UCSD-AML1 (cell line): Measurements from ENCODE around the gene KRT72.

Experiments used
- DNase-seq: peaks from one replicate; lab custom pipeline; 2025; ENCODE audit not compliant: unreplicated experiment; lab: John Stamatoyannopoulos, UW

KRT72 gene

DNA sequence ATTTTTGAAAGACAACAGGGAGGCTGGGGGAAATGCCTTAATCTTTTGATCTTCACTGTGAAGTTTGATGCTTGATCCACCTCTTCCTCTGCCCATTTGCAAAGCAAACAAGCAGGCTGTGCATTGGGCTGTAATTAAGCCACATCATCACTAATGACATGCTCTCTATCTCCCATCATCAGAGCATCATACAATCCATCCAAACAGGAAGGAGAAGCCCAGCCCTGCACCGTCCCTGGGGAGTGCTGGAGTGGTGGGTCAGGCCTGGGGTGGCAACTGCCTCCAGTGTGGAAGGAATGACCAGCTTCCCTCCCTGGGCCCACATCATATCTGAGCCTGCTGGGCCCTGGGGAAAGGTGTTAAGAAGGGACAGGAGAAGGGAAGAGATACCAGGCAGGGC is 20.8 kb downstream of the KRT72 start:
- DNase-seq: no peak

DNA sequence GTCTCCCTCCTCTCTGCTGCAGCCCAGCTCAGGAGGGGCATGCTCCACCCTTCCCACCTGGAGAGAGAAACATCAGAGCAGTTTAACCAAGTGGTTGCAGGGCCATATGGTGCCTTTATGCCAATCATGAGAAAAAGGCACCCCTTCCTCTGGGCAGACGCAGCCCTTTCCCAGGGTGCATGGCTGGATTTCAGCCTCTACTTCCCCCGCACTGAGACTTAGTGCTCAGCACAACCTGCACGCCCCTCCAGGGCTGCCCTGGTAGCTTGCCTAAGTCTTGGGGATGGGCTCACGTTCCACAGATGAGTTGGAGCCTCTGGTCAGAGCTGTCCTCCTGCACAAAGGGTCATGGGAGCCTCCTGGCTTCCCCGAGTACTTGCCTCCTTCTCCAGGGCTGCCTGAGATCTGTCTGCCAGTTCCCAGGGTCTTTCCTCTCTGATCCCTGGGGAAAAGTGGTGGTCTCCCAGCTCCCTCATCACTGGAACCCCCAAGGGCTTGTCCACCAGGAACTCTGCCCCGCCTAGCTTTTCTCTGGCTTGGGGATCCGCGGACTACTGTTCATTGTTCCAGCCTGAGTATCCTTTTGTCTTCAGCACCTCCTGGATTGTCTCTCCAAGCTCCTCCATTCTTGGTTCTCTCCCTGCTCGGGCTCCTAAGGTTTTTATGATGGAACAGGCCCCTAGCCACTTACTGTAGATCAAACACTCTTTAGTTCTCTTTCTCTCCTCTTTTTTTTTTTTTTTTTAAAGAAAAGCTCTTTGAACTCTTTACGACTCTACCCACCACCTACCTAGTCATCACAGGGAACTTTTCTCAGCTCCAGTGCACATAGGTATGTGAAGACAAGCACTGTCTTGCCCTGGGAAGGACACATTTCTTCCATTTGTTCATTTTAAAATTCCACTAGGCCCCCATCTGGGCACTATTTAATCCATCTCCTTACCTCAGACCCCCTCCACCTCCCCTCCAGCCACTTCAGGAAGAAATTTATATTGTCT is 21.5 kb downstream of the KRT72 start:
- DNase-seq: no peak

DNA sequence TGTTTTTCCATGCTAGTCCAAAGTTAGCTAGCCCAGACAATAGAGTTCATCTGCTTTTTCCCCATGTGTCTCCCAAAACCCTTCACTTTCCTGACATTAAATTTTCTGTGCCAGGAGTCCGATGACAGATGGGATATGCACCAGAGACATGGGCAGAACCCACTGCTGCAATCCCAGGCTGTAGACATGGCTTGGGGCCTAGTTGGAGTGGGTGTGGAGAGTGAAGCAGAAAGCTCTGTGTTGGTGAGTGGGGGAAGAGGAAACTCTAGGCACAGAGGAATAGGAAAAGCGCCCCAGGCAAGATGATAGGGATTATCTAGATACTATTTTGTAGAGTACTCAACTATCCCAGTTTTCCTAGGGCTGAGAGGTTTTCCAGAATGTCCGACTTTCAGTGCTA is 22.8 kb downstream of the KRT72 start:
- DNase-seq: no peak

DNA sequence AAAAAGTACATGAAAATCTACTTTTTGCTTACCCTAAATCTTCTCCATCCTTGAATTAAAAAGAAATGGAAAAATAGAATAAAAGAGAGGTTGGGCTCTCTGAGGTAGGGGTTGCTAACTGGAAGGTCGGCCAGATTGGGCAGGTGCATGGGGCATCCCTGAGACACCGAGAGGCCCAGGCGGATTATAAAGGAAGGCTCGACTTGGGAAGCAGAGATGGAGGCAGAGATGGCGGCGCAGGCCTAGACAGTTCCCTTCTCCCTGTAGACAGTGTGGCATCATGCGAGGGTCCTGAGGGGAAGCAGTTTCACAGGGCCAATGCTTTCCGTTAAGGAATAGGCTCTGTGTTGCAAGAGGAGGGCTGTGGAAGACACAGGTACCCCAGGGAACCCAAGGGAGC is 23.9 kb downstream of the KRT72 start:
- DNase-seq: no peak

DNA sequence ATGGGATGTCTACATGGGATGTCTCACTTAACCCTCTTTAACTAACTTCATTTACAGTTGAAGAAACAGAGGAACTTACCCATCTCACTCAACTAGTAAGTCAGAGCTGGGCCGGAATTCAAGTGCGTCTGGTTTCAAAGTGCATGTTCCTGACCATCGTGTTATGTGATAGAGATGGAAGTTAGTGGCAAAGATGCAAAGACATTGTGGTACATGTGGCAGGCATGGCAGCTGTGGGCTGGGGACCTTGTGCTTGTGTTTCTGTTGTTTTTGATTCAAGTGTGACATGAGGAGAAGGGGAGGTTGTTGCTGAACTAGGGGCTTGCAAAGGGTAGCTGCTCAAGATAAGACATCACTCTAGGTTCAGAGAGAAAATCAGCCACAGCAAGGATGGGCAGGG is 25.3 kb downstream of the KRT72 start:
- DNase-seq: no peak

DNA sequence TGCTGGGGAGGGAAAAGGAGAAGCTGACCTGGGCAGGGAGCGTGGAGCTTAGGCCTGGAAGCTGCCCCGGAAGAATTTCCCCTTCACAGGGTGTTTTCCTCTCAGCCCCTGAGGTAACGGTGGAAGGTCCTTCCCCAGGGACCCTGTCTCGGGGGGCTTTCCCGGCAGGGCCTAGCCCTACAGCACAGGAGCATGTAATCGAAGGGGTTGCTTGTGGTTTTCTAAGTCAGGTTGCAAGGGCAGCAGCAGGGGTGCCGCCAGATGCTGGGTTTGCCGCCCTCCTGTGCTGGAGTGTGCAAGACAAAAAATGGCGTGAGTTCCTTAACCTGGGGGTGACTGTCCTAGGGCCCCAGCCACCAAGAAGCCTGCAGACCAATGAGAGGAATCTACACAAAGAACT is 26.0 kb downstream of the KRT72 start:
- no peak for DNase-seq

DNA sequence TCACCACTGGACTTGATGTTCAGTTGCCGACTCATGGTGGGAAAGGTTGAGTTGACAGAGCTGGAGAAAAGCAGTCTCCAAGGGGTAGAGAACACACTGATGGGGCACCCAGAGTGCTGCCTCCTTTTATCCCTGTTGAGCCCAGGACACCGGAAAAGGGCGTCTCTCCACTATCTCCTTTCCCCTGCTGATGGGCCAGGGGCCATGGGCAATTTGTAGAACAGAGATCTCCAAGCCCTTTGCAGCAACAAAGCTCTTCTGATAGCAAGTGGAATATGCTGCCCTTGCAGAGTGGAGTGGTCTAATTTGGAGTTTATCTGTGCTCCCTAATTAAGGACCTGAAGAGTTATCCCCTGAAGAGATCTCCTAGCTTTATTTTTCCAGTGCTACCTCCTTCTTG is 27.5 kb downstream of the KRT72 start, which contains the start of gene KRT74:
TSS of gene KRT74 (minus strand) at position 101 of the 400 bp plus-strand sequence. CDS start at position 35, 66 bp downstream.
- no peak for DNase-seq

DNA sequence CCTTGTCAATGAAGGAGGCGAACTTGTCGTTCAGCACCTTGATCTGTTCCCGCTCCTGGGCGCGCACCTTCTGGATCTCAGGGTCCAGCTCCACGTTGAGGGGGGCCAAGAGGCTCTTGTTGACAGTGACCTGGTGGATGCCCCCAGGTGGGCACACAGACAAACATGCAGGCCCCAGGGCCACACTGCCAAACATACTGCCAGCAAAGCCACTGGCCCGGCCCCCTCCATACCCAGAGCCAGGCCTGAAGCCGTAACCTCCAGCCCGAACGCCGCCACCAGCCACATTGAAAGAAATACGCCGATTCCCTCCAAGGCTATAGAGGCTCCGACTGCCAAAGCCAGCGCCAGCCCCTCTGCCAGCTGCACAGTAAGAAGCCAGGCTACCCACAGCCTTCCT is 28.0 kb downstream of the KRT72 start:
- DNase-seq: no peak

DNA sequence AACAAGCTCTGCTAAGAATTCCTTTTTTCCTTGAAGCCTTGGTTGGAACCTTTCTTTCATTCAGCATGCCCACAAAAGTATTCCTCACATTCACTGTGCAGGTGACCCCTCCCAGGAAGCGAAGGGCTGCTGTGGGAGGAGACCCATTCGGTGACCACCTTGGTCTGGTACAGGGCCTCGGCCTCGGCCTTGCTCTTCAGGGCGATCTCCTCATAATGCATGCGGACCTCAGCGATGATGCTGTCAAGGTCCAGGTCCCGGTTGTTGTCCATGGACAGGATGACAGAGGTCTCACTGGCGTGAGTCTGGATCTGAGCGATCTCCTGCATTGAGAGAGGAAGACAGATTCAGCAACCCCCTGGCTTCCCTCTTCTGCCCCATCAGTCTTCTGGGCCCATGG is 30.8 kb downstream of the KRT72 start:
- no peak for DNase-seq

DNA sequence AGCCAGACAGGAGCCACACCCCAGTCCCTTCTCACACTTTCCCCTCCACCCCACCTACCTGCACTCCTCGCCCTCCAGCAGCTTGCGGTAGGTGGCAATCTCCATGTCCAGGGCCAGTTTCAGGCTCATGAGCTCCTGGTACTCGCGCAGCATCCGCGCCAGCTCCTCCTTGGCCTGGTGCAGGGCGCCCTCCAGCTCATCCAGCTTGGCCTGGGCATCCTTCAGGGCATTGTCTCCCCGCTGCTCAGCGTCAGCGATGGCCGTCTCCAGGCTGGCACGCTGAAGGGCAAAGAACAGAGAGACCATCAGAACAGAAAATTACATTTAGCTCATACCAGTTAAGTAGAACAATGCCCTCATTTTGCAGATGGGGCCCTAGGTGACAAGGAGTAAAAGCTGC is 33.2 kb downstream of the KRT72 start:
- no peak for DNase-seq

DNA sequence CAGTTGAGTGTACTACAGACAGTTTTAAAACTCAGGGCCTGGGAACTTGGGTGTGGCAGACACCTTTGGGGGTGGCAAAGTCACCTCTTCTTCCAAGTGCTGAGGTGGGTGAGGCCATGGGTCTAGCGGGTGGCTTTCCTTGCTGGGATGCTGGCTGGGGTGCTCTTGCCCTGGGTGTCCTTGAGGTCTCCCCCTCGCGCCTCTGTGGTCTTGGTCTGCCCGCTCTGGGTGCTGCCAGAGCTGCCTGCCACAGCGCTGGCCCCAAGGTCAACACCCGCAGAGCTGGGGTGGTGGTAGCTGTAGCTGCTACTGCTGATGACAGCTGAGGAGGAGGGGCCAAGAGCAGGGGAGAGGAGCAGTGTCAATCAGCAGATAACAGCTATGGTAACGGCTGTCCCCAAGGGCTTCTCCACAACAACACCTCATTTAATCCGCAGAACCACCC is 34.4 kb downstream of the KRT72 start:
- DNase-seq: no peak

DNA sequence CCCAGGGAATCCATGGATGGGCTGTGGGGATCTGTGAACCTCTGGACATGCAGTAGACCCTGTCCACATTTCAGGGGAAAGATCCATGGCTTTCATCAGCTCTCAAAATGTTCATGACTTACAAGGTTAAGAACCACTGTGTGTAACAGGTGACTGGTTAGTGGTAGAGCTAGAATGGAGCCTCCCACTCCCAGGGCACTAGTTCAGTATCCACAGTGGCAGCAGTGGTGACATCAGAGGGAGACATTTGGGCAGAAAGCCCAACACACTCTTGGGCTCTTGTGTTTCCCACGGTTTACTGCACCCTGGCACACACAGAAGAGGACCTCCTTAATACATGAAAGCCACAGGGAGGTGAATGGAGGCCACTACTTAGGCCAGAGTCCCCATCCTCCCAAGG is 36.7 kb downstream of the KRT72 start:
- DNase-seq: no peak

DNA sequence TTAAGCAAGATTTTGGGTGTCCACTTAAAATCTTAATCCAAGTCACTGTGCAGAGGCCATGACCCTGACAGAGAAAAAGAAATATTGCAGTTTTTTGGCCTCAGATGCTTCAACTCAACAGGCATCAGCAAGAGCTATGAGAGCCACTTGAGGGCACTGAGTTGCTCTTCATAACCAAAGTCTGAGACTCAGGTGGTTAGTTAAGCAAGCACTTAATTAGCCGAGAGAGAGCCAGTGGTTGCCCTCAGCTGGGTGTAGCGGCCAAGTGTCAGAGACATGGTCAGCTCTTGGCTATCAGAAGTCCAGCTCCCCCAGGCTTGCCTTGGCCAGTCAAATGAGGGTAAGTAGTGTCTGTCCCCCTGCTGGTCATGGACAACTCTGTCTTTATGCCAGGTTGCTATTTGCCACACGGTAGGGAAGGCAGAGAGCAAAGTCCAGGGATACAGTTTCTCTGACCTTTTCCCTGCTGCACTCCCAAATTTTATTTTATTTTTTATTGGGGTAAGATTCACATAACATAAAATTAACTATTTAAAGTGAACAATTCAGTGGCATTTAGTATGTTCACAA is 39.3 kb downstream of the KRT72 start:
- no peak for DNase-seq

DNA sequence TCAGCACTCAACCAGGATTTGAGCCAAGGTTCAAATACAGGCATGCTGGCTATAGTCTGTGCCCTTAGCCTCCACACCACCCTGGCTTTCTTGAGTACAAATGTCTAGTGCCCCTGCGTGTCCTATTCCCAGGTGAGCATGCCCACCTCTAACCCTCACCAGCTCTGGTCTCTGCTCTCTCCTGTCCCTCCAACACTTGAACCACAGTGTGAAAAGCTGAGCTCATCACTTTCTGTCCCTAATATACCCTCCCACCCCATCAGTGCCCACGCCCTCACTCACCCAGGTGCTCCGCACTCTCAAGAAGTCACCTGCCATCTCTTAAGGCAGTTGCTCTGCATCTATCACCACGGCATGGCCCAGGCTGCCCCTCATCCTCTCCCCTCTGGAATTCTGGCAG is 41.3 kb downstream of the KRT72 start:
- no peak for DNase-seq

DNA sequence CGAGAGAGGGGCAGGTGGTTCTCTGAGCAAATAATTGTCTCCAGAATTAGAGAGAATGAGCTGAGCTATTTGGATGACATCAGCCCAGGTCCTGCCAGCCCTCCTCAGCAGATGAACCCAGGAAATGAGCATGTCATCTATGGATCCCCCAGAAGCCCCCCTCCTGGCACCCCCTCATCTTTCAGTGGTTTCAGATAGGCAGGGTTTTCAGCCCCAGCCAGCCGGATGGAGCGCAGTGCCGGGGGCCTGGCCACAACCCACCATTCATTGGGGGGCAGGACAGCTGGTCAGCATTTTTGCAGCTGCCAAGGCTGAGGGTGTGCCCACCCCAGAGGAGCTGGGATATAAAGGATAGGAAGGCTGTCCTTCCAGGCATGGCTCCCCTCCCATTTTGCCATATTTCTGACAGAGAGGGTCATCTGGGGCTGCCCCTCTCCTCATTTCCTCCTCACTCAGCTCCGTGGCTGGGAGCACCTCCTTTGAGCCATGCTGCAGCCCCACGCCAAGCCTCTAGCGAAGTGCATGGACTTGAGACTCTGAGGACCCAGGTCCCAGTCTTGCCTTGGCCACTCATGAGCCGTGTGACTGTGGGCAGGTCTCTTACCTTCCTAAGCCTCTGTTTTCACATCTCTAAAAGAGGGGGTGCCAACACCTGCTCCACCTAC is 42.4 kb downstream of the KRT72 start:
- DNase-seq: no peak

DNA sequence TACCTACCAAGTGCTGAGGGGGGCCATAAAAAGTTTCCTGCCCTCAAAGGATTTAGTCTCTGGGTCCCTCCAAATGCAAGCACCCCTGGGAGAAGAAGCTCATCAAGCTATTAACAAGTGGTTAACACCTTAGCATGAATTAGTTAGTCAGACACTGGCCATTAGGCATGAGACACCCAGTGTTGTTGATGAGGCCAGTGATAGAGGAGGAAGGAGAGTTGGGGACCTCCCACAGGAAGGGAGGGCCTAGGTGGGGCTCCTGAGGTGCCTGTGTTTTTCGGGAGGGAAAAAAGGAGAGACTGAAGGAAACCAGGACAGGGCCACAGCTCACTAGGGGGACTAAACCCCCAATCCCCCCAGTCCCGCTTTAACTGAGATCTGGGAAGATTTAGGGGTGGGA is 43.8 kb downstream of the KRT72 start:
- no peak for DNase-seq

DNA sequence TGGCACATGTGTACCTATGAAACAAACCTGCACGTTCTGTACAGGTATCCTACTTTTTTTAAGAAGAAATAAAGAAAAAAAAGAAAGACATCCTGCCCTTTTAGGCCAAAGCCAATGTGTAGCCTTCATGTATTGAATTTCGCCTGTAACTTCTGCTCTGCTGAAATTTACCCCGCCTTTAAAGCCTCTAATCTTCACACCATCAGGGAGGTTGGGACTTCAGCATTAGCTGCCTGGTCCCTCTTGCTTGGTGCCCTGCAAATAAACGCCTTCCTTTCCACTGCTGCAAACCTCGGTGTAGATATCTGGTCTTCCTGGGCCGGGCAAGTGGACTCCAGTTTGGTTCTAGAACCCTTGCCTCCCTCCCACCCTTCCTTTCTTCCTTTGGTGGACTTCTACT is 45.7 kb downstream of the KRT72 start:
- DNase-seq: no peak

DNA sequence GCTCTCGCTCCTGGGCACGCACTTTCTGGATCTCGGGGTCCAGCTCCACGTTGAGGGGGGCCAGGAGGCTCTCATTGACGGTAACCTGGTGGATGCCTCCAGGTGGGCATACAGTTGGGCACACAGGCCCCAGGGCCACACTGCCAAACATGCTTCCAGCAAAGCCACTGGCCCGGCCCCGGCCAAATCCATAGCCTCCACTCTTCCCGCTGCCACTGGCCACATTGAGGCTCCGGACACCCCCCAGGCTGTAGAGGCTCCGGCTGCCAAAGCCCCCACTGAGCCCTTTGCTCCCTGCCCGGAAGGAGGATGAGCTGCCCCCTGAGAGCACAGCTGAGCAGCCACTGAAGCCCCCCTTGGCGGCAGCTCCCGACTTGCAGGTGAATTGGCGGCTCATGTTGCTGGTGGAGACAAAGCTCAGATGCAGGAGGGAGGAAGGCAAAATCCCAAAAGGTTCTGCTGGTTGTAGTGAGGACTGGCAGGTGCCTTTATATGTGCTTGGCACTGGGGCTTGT is 48.5 kb downstream of the KRT72 start, which contains the start of gene KRT71:
TSS of gene KRT71 (minus strand) at position 465 of the 515 bp plus-strand sequence. CDS start at position 397, 68 bp downstream.
- DNase-seq: no peak

DNA sequence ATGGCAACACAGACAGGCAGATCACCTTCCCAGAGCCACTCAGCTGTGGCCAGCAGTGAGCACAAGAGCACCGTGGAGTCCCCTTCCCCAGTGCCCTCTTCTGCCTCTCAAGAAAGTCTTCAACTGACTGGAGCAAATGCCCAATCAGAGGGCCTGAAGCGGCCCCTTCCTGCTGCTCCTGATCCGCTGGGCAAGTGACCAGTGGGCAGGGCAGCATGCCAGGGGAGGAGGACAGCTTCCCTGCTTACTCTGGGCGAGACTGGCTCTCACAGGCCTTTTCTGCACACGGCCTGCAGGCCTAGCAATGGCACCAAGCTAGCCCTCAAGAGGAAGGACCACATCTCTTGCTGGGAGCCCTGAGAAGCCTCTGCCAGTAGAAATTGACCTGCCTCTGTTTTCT is 49.2 kb downstream of the KRT72 start:
- no peak for DNase-seq

DNA sequence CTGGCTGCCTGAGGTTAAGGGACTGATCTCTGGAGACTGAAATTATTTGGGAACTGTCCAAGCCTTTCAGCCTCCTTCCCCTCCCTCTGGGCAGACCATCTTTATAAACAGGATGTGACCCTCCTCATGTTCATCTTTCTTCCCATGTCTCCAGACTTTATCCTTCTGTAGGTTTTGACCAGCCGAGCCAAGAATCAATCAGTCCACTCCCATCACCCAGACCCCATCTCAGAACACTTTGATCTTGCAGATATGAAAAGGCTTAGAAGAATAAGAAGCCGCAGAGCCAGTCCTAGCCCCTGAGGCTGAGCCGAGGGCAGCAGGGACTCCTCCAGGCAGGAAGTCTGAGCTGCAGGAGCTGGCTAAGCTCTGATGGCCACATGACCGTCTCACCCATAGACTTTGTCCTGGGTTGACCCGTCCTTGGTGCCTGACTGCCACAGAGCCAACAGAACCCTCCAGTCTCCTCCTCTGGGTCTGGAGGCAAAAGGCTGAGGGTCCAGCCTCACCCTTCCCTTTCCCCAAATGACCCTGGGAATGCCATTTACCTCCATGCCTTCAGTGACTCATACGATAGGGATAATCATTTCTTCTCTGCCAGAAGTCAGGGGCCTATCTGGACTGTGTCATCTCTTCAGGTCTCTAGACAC is 49.9 kb downstream of the KRT72 start:
- no peak for DNase-seq

DNA sequence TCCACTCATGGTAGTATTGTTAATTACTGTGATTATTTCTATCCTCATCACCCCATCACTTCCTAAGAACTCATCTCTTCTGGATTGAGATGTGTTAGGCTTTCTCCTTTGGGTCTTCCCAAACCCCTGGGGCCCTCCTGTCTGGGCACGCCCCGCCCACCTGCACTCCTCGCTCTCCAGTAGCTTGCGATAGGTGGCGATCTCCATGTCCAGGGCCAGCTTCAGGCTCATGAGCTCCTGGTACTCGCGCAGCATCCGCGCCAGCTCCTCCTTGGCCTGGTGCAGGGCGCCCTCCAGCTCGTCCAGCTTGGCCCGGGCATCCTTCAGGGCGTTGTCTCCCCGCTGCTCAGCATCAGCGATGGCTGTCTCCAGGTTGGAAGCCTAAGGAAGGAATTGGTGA is 55.1 kb downstream of the KRT72 start:
- no peak for DNase-seq
